ENCODE measurements around the gene MKRN2OS.

The MKRN2OS gene

DNA sequence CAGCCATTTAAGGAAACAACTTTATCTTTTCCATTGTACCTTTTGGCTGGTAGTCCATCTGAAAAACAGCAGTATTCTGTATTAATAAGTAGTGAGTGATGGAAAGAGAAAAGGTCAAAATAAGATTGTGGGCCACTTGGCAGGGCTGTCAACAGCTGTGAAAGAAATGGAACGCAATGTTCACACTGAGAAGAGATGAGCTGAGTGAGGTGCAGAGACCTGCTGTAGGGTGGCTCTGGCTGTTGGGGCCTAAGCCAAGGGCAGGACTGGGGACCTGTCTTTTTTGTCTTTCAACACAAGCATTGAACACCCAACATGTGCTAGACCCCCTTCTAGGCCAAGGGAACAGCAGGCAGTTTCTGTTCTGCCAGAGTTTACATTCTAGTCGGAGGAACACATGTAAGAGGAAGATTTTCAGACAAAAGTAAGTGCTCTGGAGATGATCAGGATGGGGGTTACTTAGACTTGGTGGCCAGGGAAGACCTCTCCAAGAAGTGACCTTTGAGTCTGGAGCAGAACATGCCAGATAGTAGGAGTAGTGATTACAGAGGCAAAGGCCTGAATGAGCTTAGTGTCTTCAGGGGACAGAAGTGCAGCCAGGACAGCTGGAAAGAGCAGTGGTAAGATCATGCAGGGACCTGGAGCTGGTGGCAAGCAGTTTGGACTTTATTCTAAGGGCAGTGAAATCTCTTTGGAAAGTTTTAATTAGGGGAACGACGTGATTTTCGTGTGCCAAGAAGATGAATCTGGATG lies 31.4 kb downstream of the MKRN2OS start:
- no peak for DNase-seq (ENCODE audit: low spot score)

DNA sequence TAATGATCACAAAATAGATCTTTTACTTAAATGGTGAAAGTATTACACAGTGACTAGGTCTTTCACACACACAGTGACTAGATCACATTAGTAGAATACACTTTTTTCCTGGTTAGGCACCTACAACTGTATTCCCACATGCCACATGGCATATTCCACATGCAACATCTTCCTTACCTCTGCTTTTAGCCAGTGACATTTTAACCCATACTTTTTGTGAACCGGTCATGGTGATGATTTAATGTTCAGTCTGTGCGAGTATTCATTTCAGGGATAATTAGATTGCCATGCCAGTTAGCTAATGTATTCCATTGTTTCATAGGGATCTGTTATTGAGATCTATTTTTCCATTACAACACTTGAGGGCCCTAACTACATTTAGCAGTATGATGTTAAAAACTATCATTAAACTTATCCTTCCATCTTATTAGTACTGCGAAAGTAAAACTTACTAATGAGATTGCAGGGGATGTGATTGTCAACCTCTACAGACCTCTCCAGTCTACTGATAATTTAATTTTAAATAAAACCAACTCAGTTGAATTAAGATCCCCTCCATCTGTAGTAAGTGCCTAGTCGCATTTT lies 32.7 kb downstream of the MKRN2OS start:
- no peak for DNase-seq (ENCODE audit: low spot score)

DNA sequence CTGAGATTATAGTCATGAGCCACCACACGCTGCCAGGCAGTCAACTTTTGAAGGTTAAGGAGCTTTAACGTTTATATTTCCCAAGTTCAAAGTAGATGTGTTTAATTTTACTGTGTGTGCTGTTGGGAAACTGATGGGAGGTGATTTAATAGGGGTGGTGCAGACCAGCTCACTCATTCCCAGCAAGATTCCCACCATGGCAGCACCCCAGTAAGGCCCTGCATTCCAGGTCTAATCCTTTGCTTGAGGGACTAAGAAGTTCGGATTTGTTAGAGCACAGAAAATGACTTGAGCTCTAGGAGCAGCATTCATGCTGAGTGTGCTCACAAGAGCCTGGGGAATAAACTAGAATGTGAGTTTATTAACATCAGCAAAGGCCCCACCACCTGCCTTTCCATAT lies 35.8 kb downstream of the MKRN2OS start:
- no peak for DNase-seq (ENCODE audit: low spot score)

- no peak for DNase-seq (ENCODE audit: low spot score)
These were observed 37.0 kb downstream of the MKRN2OS start for GRCh38 chr3:12508291-12508700.

- DNase-seq (ENCODE audit: low spot score) = no peak
These were observed 37.6 kb downstream of the MKRN2OS start for GRCh38 chr3:12507591-12508281.

GRCh38 chr3:12506201-12506709 lies 39.0 kb downstream of the MKRN2OS start:
- no peak for DNase-seq (ENCODE audit: low spot score)

DNA sequence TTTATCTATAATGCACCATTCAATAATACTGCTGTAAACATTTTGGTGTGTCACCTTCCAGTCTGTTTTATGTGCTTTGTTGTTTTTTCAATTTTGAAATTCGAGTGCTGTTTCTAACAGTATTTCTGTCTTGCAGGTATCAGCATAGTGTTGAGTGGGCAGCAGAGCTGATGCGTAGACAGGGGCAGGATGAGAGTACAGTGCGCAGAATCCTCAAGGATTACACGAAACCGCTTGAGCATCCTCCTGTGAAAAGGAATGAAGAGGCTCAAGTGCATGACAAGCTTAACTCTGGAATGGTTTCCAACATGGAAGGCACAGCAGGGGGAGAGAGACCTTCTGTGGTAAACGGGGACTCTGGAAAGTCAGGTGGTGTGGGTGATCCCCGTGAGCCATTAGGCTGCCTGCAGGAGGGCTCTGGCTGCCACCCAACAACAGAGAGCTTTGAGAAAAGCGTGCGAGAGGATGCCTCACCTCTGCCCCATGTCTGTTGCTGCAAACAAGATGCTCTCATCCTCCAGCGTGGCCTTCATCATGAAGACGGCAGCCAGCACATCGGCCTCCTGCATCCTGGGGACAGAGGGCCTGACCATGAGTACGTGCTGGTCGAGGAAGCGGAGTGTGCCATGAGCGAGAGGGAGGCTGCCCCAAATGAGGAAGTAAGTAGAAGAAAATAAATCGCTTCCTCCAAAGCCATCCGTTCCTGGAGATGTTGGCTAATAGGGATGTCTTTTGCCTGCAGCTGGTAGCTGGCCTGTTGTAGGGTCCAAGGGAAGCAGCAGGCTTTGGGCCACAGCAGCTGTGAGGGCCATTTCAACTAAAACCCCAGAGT lies 42.0 kb downstream of the MKRN2OS start:
- no peak for DNase-seq (ENCODE audit: low spot score)

DNA sequence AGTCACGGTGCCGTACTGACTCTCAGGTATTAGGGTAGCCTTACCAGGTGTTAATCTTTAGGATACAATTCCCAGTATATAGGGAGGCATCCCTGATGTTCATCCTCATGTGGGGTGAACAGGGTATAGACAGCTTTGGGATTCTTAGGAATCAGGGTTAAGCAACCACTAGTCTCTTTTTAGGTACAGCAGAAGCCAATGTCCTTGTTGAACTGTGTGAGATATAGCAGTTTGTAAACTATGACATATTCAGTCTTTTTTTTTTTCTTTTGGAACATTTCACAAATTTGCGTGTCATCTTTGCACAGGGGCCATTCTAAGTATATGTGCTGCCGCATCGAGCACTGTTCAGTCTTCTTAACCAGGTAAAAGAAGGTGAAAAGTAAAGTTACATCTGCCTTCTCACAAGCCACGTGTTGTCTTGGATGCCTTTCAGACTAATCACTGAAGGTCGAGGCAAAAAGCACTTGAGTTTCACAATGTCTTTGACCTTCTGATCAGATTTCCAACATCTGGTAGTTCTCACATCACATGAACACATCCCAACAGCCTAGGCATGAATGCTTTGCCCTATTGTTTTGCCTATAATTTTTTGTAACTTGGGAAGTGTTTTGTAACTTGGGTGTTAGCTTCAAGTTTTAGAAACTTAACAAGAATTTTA lies 43.8 kb downstream of the MKRN2OS start:
- DNase-seq (ENCODE audit: low spot score) = no peak

DNA sequence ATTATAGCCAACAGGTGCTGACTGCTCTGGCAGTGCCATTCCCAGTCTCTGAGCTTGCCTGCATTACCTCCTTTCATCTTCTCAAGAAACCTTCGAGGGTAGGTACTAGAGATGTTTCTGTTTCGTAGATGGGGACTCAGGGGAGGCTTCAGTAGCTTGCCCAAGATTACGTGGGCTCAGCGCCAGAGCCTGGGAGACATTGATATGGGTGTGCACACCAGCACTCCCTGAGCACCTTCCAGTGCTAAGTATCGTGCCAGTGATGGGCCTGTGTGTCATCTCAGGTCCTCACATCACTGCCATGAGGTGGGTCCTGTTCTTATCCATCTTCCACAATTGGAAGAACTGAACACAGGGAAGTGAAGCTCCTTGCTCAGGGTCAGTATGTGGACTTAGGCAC lies 45.8 kb downstream of the MKRN2OS start:
- DNase-seq (ENCODE audit: low spot score) = no peak

DNA sequence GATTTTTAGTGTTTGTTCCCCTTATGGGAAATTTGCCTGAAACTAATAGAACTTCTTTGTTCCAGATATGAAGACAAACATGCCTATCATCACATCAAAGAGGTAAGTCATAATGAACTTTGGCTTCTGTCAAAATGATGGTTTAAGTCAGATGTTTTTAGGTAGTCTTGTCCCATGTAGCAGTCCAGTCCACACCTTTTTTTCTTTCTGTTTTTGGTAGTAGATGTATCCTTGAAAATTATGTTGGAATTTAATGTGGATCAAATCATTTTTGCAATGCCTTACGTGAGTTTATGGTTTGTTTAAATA lies 48.9 kb downstream of the MKRN2OS start:
- no peak for DNase-seq (ENCODE audit: low spot score)

DNA sequence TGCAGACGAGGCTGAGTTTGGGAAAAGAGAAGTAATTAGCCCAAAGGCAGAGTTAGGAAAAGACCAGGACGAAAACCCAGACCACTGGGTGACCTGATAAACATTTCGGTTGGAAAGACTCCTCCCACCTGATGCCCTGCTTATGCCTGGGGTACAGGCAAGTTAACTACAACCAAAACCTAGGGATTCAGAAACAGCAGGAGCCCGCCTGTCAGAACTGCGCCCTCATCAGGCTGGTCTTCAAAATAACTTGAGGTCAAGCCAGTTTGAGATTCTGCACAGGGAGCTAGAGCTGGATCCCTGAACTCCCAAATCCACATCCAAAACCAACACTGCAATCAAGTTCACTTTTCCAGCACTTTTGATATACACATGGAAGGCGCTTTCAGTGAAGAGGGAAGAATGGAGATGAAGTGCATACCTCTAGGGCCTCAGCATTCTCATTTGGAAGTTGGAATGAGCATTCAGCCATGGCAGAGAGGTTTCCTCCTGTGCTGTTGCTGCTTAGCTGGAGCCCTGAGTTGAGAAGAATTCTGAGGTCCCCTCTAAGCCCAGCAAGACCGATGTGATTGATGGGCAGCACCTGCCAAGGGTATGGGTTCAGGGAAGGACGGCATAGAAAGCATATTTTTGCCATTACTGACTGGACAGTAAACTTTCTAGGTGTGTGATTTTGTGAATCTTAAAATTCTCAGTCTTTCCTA lies 49.4 kb downstream of the MKRN2OS start:
- DNase-seq (ENCODE audit: low spot score) = no peak

GRCh38 chr3:12490547-12490946 lies 54.8 kb downstream of the MKRN2OS start:
- DNase-seq (ENCODE audit: low spot score) = no peak

DNA sequence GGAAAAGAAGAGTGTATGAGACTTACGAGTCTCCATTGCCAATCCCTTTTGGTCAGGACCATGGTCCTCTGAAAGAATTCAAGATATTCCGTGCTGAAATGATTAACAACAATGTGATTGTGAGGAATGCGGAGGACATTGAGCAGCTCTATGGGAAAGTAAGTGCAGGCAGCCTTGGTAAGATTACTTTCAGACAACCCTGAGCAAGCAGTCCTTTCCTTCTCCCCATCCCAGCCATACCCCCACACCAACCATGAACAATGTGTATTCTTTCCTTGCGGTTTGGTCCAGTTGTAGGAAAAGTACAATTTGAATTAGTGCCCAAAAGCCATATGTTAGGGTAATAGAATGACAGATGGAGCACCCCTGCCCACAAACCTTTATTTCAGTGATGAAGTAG lies 55.5 kb downstream of the MKRN2OS start:
- DNase-seq (ENCODE audit: low spot score) = no peak
